K562 (cell line): ENCODE results near the gene PRPH2. TPM values are rescaled to one million over a fixed set of nuclear protein-coding genes. Genes with fewer than 3 reads are reported as not detected.

Source experiments
- AFF1 ChIP-seq, 2 experiments: fragments of 450-650 bp; IDR thresholded peaks; 2 replicates each; pipeline ENCODE4 v1.6.1; 2018; ENCODE audit warnings: mild to moderate bottlenecking in 2 of 2, low read depth in 1 of 2; ENCODE audit not compliant: partially characterized antibody in 2 of 2
- ETV1 ChIP-seq: fragments of 450-650 bp; conservative IDR thresholded peaks from 2 replicates; pipeline ENCODE4 v1.6.1; 2016; ENCODE audit warnings: missing genetic modification characterization, control low read depth, low read depth, missing compliant biosample characterization
- FOXK2 ChIP-seq, 2 experiments: fragments of 450-650 bp; IDR thresholded peaks in 1 of 2; conservative IDR thresholded peaks in 1 of 2; 2 replicates each; pipeline ENCODE4 v1.6.1; 2016; ENCODE audit warnings: low read depth in 2 of 2, mild to moderate bottlenecking in 1 of 2
- KAT8 ChIP-seq: fragments of 450-650 bp; IDR thresholded peaks from 2 replicates; pipeline ENCODE4 v1.6.1; 2016; ENCODE audit warnings: low read depth, mild to moderate bottlenecking
- MAZ ChIP-seq, 2 experiments: fragments of 450-650 bp in 1 of 2; sonication (generic) in 1 of 2; formaldehyde crosslinking; IDR thresholded peaks in 1 of 2; conservative IDR thresholded peaks in 1 of 2; 2 replicates each; pipeline versions ENCODE4 v1.4.0 to v1.5.0; 2020; ENCODE audit warnings: mild to moderate bottlenecking in 1 of 2, missing genetic modification reagents in 1 of 2
- MEIS2 ChIP-seq: fragments of 450-650 bp; IDR thresholded peaks from 2 replicates; pipeline ENCODE4 v1.6.1; 2014; ENCODE audit warnings: mild to moderate bottlenecking; ENCODE audit not compliant: partially characterized antibody
- PHF21A ChIP-seq: fragments of 450-650 bp; IDR thresholded peaks from 2 replicates; pipeline ENCODE4 v1.6.1; 2017; ENCODE audit warnings: low read depth, borderline replicate concordance
- POLR2G ChIP-seq: fragments of 200-400 bp; formaldehyde crosslinking; IDR thresholded peaks from 2 replicates; pipeline ENCODE4 v1.6.1; 2017; ENCODE audit warnings: low read depth, mild to moderate bottlenecking, antibody characterized with exemption, low read length, moderate library complexity
- TBL1XR1 ChIP-seq, 2 experiments: IDR thresholded peaks; 2 replicates each; pipeline ENCODE4 v1.6.1; 2012; ENCODE audit warnings: improper control_type of control experiment in 2 of 2, low read length in 2 of 2, mild to moderate bottlenecking in 1 of 2
- ZBTB12 ChIP-seq: fragments of 250-450 bp; sonication (Bioruptor Pico); IDR thresholded peaks from 2 replicates; pipeline ENCODE4 v1.4.0; 2020
- ZBTB34 ChIP-seq: fragments of 250-450 bp; sonication (Bioruptor Pico); IDR thresholded peaks from 2 replicates; pipeline ENCODE4 v1.8.0; 2021; ENCODE audit warnings: mild to moderate bottlenecking, moderate library complexity
- ZNF24 ChIP-seq: fragments of 450-650 bp; IDR thresholded peaks from 2 replicates; pipeline ENCODE4 v1.6.1; 2016
- ZNF609 ChIP-seq: sonication (generic); formaldehyde crosslinking; IDR thresholded peaks from 2 replicates; pipeline ENCODE4 v1.8.1; 2023; ENCODE audit warnings: missing genetic modification reagents, mild to moderate bottlenecking, borderline replicate concordance
- ZNF79 ChIP-seq: fragments of 250-450 bp; sonication (Bioruptor Pico); IDR thresholded peaks from 2 replicates; pipeline ENCODE4 v1.4.0; 2020; ENCODE audit warnings: low read depth, mild to moderate bottlenecking, moderate library complexity
- polyA plus RNA-seq, 8 experiments: library from polyadenylated mRNA; depleted of rRNA in 4 of 8; stranded (reverse) in 5 of 8; unstranded in 3 of 8; fragments of >200 nt; fragmentation: Nextera tagmentation in 2 of 8; fragmentation: Illumina TruSeq in 1 of 8; extraction: Ambion mirVana in 2 of 8; extraction: Trizol in 1 of 8; gene quantifications; 2 replicates each; pipeline versions ENCODE4 v1.2.1 to v1.2.3, GENCODE V29; 2011 to 2014; ENCODE audit warnings: inconsistent platforms in 1 of 8, missing spikeins in 1 of 8
- total RNA-seq, 7 experiments: library from RNA; depleted of rRNA in 6 of 7; stranded (reverse); fragments of >200 nt in 6 of 7; fragmentation: Illumina TruSeq in 2 of 7; extraction: Trizol in 2 of 7; gene quantifications; 2 replicates each; pipeline versions ENCODE4 v1.2.1 to v1.2.3, GENCODE V29; 2011 to 2021; ENCODE audit warnings: low replicate concordance in 1 of 7

PRPH2 gene
- total and polyA plus RNA-seq, 9 of the 15 experiments (the other 6 are each of a cell fraction or from before 2014, with no cell fraction given): 0.03 to 0.11 (median 0.03) TPM; not detected in 5

GRCh38 chr6:42745640-42746462 is 23.5 kb upstream of the PRPH2 start, which contains the start of gene TBCC (continued):
- TF ChIP-seq ZNF609 (CRISPR knock-in tag): peak; percentile 74; the same call in 1 of the 2 replicates
- TF ChIP-seq KAT8: no peak
- TF ChIP-seq ZBTB34 (CRISPR knock-in tag): no peak
- TF ChIP-seq TBL1XR1 (IDR thresholded peaks at IDR 0.05; ENCODE audit: low read length in 2 of 2): peak; percentile 44 to 49; a peak in 3 of 4 replicates
- peak in 1 of 2 experiments; percentile 69; a peak in 2 of 4 replicates for TF ChIP-seq FOXK2 (conservative IDR thresholded peaks at IDR 0.05 in 1 of 2, IDR thresholded peaks at IDR 0.05 in 1 of 2; ENCODE audit: low read depth in 2 of 2)
- TF ChIP-seq ZBTB12: 0 out of 2 replicates have a peak, but pooled peaks have one; percentile 38
- peak; percentile 6 to 23; a peak in 2 of 4 replicates for TF ChIP-seq MAZ (CRISPR knock-in tag; conservative IDR thresholded peaks at IDR 0.05 in 1 of 2, IDR thresholded peaks at IDR 0.05 in 1 of 2)
- peak; percentile 97 for TF ChIP-seq POLR2G
- TF ChIP-seq MEIS2: peak; percentile 31
- TF ChIP-seq ZNF79 (CRISPR knock-in tag): no peak
- no peak for TF ChIP-seq PHF21A
- TF ChIP-seq ETV1: peak; percentile 53
- no peak for TF ChIP-seq ZNF24
- peak in 1 of 2 experiments; percentile 37 for TF ChIP-seq AFF1 (IDR thresholded peaks at IDR 0.05; ENCODE audit: low read depth in 1 of 2, partially characterized antibody in 2 of 2)
